IPS DF 19.7 (cell line): ENCODE results near the gene NBPF9.
"Not testable (repeated sequence)": the region's sequence is repeated elsewhere in the genome, so short reads cannot be mapped to it uniquely, and the experiment has no call there.

Source experiments
- DNase-seq: peaks from one replicate; pipeline ENCODE4 v3.0.0-alpha.2; 2013; ENCODE audit warnings: low read depth, low spot score

Gene NBPF9, protein sequence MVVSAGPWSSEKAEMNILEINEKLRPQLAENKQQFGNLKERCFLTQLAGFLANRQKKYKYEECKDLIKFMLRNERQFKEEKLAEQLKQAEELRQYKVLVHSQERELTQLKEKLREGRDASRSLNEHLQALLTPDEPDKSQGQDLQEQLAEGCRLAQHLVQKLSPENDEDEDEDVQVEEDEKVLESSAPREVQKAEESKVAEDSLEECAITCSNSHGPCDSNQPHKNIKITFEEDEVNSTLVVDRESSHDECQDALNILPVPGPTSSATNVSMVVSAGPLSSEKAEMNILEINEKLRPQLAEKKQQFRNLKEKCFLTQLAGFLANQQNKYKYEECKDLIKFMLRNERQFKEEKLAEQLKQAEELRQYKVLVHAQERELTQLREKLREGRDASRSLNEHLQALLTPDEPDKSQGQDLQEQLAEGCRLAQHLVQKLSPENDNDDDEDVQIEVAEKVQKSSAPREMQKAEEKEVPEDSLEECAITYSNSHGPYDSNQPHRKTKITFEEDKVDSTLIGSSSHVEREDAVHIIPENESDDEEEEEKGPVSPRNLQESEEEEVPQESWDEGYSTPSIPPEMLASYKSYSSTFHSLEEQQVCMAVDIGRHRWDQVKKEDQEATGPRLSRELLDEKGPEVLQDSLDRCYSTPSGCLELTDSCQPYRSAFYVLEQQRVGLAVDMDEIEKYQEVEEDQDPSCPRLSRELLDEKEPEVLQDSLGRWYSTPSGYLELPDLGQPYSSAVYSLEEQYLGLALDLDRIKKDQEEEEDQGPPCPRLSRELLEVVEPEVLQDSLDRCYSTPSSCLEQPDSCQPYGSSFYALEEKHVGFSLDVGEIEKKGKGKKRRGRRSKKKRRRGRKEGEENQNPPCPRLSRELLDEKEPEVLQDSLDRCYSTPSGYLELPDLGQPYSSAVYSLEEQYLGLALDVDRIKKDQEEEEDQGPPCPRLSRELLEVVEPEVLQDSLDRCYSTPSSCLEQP (N-terminal part only)

DNA sequence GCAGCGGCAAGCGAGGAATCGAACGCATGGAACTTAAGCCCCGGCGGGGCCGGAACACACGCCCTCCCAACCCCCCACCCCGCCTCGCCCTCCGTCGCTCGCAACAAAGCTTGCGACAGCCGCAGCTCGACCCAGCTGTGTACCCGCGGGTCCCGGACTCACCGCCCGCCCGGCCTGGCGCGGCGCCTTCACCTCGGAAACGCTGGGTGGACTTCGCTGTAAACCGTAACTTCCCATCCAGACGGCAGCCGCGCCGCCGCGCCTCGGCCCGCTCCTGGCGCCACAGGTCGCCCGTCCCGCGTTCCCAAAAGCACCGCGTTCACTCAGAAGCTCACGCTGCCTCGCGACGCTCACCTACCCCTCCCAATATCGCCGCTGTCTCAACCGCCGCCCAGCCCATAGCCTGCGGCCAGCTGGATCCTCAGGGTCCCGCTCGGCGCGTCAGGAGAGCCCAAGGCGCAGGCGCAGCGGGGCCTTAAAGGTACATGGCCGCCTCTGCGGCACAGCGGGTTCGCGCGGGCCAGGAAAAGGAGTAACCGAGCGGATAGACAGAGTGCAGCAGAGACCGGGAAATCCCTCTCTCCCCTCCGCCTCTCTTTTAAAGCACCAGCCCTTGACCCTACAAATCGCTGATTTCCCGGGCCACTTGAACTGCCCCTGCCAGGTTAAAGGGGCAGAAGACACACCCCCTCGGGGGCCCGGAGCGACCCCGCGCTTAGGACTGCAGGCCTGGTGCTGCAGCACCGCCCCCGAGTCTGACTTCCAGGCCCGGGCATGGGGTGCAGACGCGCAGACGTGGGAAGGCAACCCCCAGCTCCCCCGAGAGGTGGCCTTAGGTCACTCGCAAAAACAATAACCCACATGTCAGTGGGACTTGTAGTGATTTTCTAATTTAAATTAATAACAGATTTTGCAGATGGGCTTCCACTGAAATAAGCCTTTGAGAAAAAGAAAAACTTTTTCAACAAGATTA lies at the start of gene NBPF9:
NBPF9 (minus strand) TSS at position 443 of the 973 bp plus-strand sequence. CDS start 21,412 bp downstream, outside the sequence.
- not testable (repeated sequence) for DNase-seq

DNA sequence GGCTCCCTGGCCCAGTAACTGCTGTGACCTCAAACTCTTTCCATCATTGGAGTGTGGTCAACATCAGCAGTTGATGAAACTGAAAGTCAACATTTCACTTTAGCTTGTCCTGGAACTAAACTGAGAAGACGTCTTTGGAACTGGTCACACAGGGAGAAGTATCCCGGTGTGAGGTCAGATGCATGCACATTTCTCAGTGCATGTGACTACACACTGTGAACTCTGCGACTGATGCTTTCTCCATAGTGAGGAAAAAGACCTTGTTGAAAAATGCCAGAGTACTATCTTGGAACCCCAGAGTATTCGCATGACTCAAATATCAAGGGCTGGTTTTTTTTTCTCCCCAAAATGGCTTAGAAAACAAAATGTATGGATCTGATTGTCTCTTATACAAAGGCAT lies 46.6 kb upstream of the NBPF9 start:
- not testable (repeated sequence) for DNase-seq

DNA sequence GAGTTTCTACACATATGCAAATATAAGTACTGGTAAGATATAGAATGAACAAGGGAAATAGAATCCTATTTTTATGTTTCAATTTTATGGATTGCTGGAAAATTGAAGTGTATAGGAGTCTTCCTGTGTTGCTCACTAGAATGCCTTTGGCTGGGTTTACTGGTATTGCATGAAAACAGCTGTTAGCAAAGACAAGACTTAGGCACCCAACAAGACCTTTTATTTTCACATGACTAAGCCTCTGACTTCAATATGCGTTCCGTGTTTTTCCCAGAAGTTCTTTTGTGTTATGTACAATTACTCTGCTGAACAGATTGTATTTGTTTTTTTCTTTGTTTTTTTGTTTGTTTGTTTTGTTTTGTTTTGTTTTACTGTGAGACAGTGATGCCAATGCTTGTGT lies 34.2 kb upstream of the NBPF9 start:
- not testable (repeated sequence) for DNase-seq

DNA sequence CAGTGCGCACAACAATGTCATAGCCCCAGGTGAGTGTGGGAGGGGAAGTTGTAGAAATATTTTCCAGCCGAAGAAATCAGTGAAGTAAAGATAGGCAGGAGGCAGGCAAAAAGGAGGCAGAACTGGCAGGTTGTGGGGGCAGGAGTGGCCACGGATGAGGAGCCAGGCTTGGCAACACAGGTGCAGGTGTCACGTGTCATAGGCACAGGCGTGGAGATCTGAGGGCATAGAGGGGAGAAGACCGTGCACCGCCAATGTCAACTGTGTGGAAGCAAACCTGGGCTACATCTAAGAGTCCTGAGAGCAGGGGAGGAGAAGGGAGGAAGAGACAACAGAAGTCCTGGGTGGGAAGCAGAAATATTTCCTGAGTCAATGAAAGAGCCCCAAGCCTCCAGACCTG lies 27.6 kb upstream of the NBPF9 start:
- DNase-seq: not testable (repeated sequence)

DNA sequence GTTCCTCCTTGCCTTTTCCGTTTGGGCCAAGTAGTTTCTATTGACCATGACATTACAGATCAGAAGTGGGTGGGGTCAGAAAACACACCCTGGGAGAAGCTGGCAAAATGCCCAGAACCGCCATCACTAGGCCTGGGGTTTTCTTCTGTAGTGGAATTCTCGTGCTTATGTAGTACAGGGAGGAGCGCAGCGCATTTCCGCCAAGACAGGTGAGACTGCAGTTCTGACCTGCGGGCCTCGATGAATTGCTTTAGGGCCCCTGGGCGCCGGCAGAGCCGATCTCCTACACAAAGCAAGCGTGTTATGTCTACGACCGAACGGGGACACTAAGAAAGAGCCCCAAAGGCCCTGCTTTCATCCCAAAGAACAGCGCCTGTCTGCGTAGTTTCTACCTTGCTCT lies 25.9 kb upstream of the NBPF9 start:
- not testable (repeated sequence) for DNase-seq

DNA sequence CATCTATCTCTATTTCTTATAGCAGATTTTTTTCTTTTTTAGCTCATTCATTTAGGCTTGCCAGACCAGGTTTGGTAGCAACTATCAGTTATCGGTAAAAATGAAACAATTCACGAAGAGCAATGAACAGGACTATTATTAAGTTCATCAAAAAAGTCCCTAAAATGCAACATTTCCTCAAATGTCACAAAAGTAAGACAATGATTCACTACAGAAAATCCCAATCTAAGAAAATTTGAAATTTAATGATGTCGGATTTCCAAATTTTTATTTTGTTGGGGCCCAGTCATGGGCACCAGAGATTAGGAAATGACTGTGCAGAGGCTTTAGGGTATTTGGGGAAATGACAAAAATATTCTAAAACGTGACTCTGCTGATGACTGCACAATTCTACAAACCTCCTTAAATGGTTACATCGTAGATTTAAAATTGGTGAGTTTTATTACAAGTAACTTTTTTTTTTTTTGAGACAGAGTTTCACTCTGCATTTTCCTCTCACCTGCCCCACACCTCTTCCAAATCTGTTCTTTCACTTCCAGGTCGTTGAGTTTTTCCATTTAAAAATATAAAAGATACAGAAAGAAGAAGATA lies 23.3 kb upstream of the NBPF9 start:
- DNase-seq: not testable (repeated sequence)

DNA sequence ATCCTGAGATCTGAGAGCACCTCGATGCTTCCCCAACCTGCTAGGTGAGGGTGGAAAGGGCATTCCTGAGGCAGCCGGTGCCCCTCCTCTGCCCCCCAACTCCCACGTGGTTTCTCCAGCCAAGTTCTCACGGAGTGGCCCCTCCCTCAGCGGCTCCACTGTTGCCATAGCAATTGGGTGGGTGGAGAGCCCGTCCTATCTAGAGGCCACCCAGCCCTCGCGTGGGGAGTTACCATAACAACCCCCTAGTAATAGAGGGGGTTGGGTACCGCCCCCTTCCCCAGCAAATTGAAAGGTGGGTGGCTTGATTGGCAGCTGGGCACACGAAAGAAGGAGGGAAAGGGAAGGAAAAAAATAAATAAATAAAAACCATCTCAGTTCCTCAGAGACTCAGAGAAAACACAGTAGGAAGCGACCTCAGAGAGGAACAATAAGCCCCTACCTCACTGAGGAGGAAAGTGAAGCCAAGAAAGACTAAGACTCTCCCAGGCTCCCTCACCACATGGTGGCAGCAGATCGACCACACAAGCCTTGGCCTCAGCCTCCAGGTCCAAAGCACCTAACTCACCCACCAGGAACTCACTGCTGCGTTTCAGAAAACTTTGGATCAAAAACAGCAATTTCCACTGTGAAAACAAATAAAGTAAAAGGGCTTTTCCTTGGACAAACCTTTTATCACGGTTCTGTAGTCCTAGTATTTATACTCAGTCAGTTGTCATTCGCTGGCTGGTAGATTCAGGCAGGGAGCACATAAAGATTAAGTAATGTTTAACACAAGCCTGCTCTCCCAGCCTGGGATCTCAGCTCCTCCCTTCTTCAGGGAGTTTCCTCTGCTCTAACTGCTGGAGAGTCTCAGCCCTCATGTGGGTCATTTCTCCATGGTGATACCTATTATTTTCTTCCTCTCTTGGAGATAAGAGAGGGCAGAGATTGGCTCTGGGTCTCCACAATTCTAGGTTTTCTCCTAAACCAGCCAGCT lies 20.9 kb upstream of the NBPF9 start:
- DNase-seq: not testable (repeated sequence)

DNA sequence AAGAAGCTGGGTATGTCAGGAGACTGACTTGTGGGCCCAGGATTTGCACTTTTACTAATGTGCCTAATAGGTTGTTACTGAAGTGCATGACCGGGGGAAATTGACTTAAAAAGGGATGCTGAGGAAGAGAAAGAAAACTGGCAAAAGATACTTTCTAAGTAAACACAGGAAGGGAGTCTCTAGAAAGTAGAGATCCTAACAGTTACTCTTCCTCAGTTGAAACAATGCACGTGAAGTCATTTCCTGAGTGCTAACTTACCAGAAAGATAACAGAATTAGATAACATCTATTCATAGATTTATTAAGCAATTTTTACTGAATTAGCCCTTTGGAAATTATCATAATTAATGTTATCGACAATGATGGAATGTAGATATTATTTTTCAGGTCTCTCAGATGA lies 9.5 kb upstream of the NBPF9 start:
- not testable (repeated sequence) for DNase-seq

DNA sequence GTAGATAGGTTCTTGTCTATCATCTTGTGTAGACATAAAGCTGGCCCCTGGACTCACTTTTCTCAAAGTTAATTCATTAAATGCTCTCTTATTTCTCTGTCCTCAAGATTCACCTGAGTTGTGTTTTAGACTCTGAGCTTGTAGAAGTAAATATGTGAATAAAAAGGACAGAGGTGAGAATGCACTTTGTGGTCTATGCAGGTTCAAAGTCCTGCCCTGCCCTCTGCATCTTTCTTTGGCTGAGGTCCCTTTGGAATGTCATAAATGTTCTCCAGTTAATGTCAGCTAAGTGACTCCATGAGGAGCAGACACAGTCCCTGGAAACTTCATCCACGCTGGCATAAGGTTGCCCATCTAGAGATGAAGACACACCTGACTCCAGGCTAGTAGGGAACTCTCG lies 7.0 kb upstream of the NBPF9 start:
- DNase-seq: not testable (repeated sequence)

DNA sequence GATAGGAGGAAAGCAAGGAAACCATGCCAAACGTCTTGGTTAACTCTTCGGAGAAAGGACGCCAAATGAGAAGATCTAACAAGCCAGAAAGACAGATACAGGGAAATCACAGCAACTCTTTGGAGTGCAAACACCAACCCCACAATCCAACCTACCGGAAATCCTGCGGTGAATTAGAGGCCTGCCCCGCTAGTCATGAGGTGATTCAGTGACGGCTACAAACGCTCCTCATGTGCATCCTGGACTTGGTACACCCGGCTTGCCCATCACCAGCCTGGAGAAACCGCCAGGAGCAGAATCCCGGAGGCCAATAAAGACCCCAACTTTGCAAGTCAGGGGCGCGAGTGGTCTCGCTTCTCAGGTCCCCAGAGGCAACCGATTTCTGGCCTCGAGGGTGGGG lies 777 bp downstream of the NBPF9 start:
- DNase-seq: not testable (repeated sequence)

DNA sequence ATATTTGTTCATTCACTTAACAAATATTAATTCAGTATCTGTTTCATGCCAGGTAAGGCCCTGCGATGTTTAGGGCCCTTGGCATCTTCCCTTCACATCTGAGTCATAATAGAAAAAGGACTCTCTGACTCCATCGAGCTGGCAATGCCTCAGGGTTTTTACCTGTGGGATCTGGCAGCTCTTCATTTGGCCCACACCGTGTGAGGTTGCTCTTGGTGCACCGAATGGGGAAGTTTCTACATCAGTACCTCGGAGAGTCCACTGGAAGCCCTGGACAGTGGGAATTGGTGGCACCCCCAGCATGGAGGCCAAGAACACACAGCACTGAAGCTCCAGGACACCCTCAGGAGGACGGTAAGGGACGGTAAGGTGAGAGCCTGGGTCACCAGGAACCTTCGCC lies 5.1 kb downstream of the NBPF9 start:
- DNase-seq: not testable (repeated sequence)

DNA sequence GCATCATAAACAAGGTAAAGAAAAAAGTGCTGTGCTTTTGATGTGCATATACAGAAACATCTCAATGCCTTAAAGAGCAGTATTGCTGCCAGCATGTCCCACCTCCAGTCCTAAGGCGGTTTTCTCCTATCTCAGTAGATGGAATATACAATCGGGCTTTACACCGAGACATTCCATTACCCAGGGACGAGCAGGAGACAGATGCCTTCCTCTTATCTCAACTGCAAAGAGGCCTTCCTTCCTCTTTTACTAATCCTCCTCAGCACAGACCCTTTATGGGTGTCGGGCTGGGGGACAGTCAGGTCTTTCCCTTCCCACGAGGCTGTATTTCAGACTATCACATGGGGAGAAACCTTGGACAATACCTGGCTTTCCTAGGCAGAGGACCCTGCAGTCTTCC lies 10.2 kb downstream of the NBPF9 start:
- not testable (repeated sequence) for DNase-seq

DNA sequence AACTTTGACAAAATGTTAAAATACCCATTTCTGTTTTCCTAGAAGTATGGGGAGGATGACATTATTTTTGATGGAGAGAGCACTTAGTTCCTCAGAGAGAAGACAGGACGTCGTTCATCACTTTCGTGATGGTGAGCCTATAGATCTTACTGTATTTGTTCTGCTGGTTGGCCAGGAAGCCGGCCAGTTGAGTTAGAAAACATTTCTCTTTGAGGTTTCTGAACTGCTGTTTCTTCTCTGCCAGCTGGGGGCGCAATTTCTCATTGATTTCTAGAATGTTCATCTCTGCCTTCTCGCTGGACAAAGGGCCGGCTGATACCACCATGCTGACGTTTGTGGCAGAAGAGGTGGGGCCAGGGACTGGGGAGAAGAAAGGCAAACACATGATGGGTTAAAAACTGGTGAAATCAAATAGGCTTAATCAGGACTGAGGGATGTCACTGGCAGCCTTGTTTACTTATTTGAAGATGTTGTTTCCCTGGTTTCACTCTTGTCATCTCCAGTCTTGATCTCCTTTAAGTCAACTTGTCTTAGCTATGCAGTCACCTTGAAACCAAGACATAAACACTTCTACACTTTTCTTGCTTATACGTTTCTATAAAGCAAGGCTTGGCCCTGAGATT lies 27.7 kb downstream of the NBPF9 start:
- DNase-seq: not testable (repeated sequence)

DNA sequence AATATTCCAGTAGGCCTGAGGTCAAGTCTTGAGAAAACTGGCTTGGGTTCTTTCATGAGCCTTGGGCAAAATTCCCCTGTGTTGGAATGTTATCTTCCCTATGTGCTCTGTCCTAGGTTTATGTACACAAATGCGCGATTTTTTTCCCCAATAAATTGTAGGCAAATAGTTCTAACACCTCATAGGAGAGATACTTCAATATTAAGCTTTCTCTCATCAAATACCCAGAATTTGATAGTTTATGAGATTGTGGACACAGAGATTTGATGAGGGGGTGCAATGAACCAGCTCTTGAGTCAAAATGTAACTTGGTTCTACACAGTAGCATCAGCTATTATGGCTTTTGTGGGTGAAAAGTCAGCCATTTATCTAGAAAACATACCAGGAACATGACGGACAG lies 38.7 kb downstream of the NBPF9 start:
- not testable (repeated sequence) for DNase-seq

DNA sequence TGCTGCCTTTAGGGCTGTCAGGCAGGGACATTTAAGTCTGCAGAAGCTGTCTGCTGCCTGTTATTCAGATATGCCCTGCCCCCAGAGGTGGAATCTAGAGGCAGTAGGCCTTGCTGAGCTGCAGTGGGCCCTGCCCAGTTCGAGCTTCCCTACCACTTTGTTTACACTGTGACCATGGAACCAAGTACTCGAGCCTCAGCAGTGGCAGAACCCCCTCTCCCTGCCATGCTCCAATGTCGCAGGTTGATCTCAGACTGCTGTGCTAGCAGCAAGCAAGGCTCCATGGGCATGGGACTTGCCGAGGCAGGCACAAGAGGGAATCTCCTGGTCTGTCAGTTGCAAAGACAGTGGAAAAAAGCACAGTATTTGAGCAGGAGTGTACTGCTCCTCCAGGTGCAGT lies 60.3 kb downstream of the NBPF9 start:
- DNase-seq: not testable (repeated sequence)

DNA sequence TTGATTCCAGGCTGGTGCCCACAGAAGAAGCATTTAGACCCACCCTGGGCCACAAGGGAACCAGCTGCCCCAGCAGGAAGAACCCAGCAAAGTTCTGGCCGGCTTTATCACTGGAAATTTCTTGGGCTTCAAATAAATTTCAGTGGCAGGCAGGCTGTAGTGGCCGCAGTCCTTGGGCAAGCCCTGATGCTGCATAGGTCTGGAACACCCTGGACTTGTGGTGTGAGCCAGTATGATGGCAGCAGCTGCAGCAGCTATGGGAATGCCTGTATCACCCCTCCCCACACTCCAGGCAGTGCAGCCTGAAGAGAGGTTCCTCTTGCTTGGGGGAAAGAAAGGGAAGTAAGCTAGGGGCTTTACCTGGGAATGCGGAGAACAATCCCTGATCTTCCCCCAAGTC lies 69.4 kb downstream of the NBPF9 start:
- DNase-seq: not testable (repeated sequence)

DNA sequence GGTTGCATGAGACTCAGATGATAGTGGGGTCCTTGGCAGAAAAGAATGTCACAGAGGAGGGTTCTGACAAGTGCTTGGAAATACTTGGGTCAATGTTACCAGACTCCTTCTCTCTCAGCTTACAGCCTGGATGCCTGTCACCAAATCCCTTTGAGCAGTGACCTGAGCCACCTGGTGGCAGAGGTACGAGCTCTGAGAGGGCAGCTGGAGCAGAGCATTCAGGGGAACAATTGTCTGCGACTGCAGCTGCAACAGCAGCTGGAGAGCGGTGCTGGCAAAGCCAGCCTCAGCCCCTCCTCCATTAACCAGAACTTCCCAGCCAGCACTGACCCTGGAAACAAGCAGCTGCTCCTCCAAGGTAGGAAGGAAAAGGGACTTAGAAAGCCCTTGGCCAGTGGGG lies 79.0 kb downstream of the NBPF9 start:
- not testable (repeated sequence) for DNase-seq

DNA sequence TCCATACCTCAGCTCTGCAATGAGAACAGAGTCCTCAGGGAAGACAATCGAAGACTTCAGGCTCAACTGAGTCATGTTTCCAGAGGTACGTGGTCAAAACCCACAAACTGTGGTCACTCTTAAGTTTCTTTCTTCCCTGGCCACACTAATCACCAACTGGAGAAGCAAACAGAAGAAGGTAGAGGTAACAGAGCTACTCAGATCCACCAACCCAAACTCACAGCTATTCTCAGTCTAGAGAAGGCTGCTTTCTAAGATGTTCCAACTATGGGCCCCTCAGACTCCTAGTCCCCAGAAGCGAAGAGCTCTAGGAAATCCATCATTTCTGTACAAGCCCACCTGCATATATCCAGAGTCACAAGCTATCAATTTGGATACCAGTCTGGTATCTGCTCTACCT lies 84.8 kb downstream of the NBPF9 start:
- not testable (repeated sequence) for DNase-seq

DNA sequence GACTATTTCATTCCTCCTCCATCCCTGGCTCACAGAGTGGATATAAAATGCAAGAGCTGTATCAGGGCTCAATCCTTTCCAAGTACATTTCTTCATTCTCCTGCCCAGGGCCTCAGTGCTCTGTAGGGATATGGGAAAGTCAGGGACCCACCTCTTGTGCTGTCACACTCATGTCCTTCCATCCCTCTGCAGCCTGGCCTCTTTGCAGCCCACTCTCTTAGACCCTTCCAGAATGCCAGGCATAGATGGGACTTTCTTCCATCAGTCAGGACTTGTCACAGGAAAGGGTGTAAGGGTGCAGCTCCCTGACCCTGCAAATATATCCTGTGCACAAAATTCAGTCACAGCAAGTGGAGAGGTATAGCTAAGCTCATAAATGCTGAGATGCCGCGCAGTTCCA lies 86.7 kb downstream of the NBPF9 start:
- DNase-seq: not testable (repeated sequence)
